Urinary bladder (tissue), 4 donors: ENCODE results near the gene LIN7A. TPM values are rescaled to one million over a fixed set of nuclear protein-coding genes. Genes with fewer than 3 reads are reported as not detected.
"Not testable (repeated sequence)": the region's sequence is repeated elsewhere in the genome, so short reads cannot be mapped to it uniquely, and the experiment has no call there.

ENCODE experiments used
- DNase-seq: peaks from one replicate; pipeline ENCODE4 v3.0.0-alpha.2; 2015; ENCODE audit errors: extremely low spot score
- H3K27ac ChIP-seq: one replicate; pipeline ENCODE4 v1.5.1; 2013; ENCODE audit warnings: low read depth, mild to moderate bottlenecking, moderate library complexity
- H3K36me3 ChIP-seq: one replicate; pipeline ENCODE4 v1.6.1; 2013; ENCODE audit warnings: mild to moderate bottlenecking, moderate library complexity; ENCODE audit not compliant: insufficient read depth
- H3K4me1 ChIP-seq: one replicate; pipeline ENCODE4 v1.6.1; 2013; ENCODE audit warnings: mild to moderate bottlenecking, moderate library complexity; ENCODE audit not compliant: insufficient read depth
- H3K4me3 ChIP-seq: one replicate; pipeline ENCODE4 v1.5.1; 2013; ENCODE audit warnings: low read depth, low read length
- WGBS: extraction: QIAGEN DNeasy Blood & Tissue Kit; methylation state at CpG from one replicate; pipeline ENCODE4 v1.1.7; 2013; 5-methylcytosine and 5-hydroxymethylcytosine counted together
- polyA plus RNA-seq: library from polyadenylated mRNA; stranded (reverse); fragments of 200-250 nt; gene quantifications from one replicate; pipeline ENCODE4 v1.2.3, GENCODE V29; 2013
- total RNA-seq: library from RNA; depleted of rRNA; stranded (reverse); fragments of >200 nt; gene quantifications from one replicate; pipeline ENCODE4 v1.2.3, GENCODE V29; 2014
- donor health status: healthy with polysubstance abuse.
- donor health status: healthy.

Gene LIN7A
- total and polyA plus RNA-seq, 2 donors = 6.2 to 31.2 TPM

DNA sequence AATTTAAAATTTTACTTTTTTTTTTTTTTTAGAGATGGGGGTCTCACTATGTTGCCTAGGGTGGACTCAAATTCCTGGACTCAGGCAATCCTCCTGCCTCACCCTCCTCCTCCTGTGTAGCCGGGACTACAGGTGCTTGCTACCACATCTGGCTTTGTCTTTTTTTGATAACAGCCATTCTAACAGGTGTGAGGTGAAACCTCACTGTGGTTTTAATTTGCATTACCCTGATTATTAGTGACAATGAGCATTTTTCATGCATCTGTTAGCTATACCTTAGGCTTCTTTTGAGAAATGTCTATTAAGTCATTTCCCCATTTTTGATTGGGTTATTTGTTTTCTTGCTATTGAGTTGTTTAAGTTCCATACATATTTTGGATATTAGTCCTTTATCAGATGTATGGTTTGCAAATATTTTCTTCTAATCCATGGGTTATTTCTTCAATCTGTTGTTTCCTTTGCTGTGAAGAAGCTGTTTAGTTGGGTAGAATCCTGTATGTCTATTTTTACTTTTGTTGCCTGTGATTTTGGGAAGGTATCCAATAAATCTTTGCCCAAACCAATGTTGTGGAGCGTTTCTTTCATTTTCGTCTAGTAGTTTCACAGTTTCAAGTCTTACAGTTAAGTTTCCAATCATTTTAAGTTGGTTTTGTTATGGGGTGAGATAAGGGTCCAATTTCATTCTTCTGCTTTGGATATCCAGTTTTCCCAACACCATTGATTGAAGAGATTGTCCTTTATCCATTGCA lies 134.9 kb downstream of the LIN7A start:
- Histone ChIP-seq H3K27ac (no peak overlapping the region), H3K4me3 (no peak overlapping the region), H3K4me1 (no peaks in the 10 kb centered on the region), H3K36me3 (no peaks in the 10 kb centered on the region)
- no peak for DNase-seq
- WGBS = 75% methylated on average over 3 of the region's 3 CpGs

DNA sequence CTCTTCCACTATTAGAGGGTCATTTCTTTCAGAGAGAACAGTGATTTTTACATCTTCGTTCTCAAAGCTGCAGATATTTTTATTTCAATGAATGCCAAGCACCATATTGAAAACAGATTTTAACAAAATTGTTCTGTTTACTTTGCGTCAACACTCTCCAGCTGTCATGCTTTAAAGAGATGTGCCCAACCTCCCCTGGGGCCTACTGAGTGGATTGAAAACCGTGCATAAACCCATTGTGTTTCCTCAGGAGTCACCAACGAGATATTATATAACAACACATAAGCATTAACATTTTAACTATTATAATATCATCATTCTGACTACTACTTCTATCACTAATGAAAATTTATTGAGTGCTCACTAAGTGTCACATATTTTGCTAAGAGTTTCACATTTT lies 139.5 kb downstream of the LIN7A start:
- Histone ChIP-seq H3K4me3 (no peak overlapping the region), H3K4me1 (no peaks in the 10 kb centered on the region), H3K27ac (no peak overlapping the region), H3K36me3 (no peaks in the 10 kb centered on the region)
- 76% methylated on average over 4 of the region's 4 CpGs for WGBS
- DNase-seq = no peak

GRCh38 chr12:80794551-80794950 lies 143.2 kb downstream of the LIN7A start:
- Histone ChIP-seq H3K27ac (no peak overlapping the region), H3K4me3 (no peak overlapping the region), H3K4me1 (no peaks in the 10 kb centered on the region), H3K36me3 (no peaks in the 10 kb centered on the region)
- peak; percentile 2 for DNase-seq
- WGBS = 14% methylated on average over 1 of the region's 1 CpG

DNA sequence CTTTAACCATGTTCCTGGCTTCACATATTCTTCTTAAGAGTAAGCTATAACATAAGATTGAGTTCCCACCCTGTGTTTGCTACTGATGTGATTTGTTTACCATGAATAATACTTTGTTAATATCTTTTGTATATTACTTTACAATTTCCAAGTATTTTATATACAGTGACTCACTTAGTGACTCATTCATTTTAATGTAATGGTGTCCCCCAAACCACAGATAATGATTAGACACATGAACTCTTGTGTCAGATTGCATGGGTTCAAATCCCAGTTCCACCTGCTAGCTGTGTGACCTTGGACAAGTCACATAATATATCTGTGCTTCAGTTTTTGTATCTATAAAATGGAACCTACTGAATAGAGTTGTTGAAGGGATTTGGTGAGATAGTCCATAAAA lies 144.9 kb downstream of the LIN7A start:
- Histone ChIP-seq H3K4me1 (no peaks in the 10 kb centered on the region), H3K27ac (no peak overlapping the region), H3K36me3 (no peaks in the 10 kb centered on the region), H3K4me3 (no peak overlapping the region)
- DNase-seq = no peak

DNA sequence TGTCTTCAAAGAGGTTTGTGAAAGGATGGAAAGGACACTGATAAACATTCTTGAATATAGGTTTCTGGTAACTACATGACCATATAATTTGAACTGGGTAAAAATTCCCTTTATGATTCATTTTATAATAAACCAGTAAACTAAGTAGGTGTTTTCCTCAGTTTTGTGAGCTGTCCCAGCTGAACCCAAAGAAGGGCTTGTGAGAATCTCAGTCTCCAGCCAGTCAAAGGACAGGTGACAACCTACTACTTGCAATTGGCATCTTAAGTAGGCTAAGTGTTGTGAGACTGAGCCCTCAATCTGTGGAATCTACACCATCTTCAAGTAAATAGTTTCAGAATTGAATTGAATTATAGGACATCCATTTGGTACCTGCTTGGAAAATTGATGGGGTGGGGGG lies 145.9 kb downstream of the LIN7A start:
- no peak for DNase-seq
- Histone ChIP-seq H3K36me3 (no peaks in the 10 kb centered on the region), H3K4me3 (no peak overlapping the region), H3K27ac (no peak overlapping the region), H3K4me1 (no peaks in the 10 kb centered on the region)

- WGBS = 91% methylated on average over 10 of the region's 10 CpGs
- not testable (repeated sequence) for H3K4me3 ChIP-seq, H3K36me3 ChIP-seq, H3K27ac ChIP-seq, H3K4me1 ChIP-seq, DNase-seq
Observed at GRCh38 chr12:80788407-80788806, 149.3 kb downstream of the LIN7A start.

- WGBS = 83% methylated on average over 5 of the region's 5 CpGs
- not testable (repeated sequence) for H3K4me3 ChIP-seq, DNase-seq, H3K27ac ChIP-seq, H3K4me1 ChIP-seq, H3K36me3 ChIP-seq
Observed at GRCh38 chr12:80782963-80783470, 154.7 kb downstream of the LIN7A start.

- no peaks in the 10 kb centered on the region for H3K36me3 ChIP-seq
- WGBS = 91% methylated on average over 1 of the region's 1 CpG
- no peak overlapping the region for H3K27ac ChIP-seq
- DNase-seq = no peak
- H3K4me3 ChIP-seq = no peak overlapping the region
- H3K4me1 ChIP-seq = no peaks in the 10 kb centered on the region
Observed at GRCh38 chr12:80781313-80781712, 156.4 kb downstream of the LIN7A start.

DNA sequence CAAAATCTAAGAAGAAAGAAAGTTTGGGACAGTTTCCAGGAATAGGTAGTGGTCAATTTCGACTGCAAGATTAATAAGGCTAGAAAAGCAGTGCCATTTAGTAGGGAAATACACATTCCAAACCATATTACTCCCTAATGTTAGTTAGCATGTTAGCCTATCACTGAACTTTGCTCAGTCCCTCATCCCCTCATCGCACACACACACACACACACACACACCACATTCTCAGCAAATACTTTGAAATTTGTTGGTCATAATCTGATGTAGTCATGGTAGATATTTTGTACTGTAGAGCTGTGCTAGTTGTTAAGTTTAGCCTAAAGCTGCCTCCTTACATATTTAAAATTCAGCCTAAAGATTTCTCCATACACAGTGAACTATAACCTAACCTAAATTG lies 157.0 kb downstream of the LIN7A start:
- no peaks in the 10 kb centered on the region for H3K4me1 ChIP-seq
- DNase-seq = no peak
- no peak overlapping the region for H3K4me3 ChIP-seq
- no peaks in the 10 kb centered on the region for H3K36me3 ChIP-seq
- 72% methylated on average over 2 of the region's 2 CpGs for WGBS
- no peak overlapping the region for H3K27ac ChIP-seq

DNA sequence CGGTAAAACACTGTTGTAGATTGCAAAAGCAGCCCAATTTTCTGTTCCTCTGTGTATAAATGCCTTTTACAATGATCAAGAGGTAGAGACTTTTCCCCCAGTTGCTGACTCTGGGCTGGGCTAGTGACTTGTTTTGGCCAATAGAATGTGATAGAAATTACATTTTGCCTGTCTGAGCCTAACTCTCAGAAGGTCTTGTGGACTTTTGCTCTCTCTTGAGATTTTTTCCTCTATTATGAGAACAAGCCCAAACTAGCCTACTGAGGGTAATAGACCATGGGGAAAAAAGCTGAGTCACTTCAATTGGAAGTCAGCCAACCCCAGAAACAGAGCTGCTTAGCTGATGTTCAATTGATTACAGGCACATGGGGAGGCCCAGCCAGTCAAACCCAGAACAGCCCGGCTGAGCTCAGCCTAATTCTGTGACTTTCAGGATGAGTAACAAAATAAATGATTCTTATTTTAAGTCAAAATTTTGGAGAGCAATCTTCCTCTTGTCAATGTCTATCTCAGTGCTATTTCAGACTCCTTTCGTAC lies 159.7 kb downstream of the LIN7A start:
- WGBS = 64% methylated on average over 3 of the region's 3 CpGs
- DNase-seq = peak; percentile 42
- Histone ChIP-seq H3K4me1 (no peaks in the 10 kb centered on the region), H3K36me3 (no peaks in the 10 kb centered on the region), H3K27ac (peak overlapping the region; percentile 67), H3K4me3 (no peak overlapping the region)

DNA sequence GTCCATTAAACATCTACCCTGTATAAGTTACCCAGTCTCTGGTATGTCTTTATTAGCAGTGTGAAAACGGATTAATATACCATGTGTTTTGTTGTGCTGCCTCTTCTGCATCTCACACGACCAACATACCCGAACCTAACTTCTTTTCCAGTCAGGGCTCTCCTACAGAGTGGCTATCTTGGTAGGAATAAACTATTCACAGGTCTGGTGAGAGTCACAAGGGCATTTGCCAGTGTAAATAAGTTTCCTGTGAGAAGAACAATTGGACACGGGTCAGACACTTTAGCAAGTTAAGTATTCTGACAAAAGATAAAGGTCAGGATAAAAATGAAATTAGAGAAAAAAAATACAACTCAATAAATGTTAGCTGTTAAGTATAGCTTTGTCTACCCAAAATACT lies 160.1 kb downstream of the LIN7A start:
- no peak overlapping the region for H3K4me3 ChIP-seq
- H3K4me1 ChIP-seq = no peaks in the 10 kb centered on the region
- no peak for DNase-seq
- no peaks in the 10 kb centered on the region for H3K36me3 ChIP-seq
- peak overlapping the region; percentile 67 for H3K27ac ChIP-seq
- WGBS = 83% methylated on average over 4 of the region's 4 CpGs

DNA sequence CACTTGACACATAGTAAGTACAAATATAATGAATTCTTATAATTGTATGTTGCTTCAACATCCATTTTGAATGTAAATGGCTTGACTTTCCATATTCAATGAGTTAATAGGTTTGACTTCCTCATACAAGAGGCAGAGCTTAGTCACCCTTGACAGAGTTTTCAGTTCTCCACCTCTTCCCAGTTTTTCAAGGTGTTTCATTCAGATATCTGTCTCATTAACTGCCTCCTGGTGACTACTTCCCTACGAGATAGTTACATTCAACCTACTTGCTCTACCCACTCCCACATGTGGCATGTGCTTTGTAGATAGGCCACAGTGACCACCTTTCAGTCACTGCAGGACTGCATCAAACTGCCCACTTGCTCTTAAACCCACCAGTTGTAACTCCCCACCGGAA lies 161.0 kb downstream of the LIN7A start:
- Histone ChIP-seq H3K36me3 (no peaks in the 10 kb centered on the region), H3K4me3 (no peak overlapping the region), H3K27ac (no peak overlapping the region), H3K4me1 (no peaks in the 10 kb centered on the region)
- WGBS = 95% methylated on average over 2 of the region's 2 CpGs
- DNase-seq = no peak

- H3K36me3 ChIP-seq = no peaks in the 10 kb centered on the region
- H3K4me1 ChIP-seq = no peaks in the 10 kb centered on the region
- DNase-seq = no peak
- H3K27ac ChIP-seq = no peak overlapping the region
- 98% methylated on average over 2 of the region's 2 CpGs for WGBS
- no peak overlapping the region for H3K4me3 ChIP-seq
Observed at GRCh38 chr12:80770958-80771357, 166.8 kb downstream of the LIN7A start.

DNA sequence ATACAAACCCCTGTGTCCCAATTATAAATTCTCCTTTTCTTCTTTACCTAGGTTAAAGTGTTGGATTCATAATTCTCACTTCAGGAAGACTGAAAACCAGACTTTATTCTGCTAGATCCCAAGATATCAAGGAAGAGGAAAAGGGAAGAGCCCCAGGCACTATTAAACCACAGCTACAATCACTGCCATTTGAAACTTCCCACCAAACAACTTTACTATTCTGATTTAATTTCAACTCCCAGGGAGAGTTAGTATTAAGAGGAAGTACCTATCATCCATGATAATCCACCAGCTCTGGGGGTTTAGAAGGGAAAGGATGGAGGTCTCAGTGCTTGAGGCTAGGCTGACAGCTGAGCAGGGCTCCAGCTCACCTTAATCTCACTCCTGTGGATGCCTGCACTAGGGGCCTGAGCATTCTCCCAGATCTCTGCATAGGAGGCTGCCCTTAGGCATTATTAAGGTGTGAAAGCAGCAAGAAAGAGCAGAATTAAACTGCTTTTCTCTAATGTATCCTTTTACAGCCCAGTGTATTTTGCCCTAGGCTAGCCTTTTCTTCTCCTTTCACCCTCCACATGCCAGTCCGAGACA lies 168.1 kb downstream of the LIN7A start:
- DNase-seq = no peak
- 81% methylated on average over 1 of the region's 1 CpG for WGBS

More for the DNA sequence above, 168.1 kb downstream of the LIN7A start:
- Histone ChIP-seq H3K4me3 (no peak overlapping the region), H3K4me1 (no peaks in the 10 kb centered on the region), H3K36me3 (no peaks in the 10 kb centered on the region), H3K27ac (no peak overlapping the region)
